Naive B cell (primary cell): ENCODE data around the gene SFMBT2. TPM values are rescaled to one million over a fixed set of nuclear protein-coding genes. Genes with fewer than 3 reads are reported as not detected.
A peak's percentile ranks its signal among the peaks of the same experiment; 100 is the strongest.

Source experiments
- ATAC-seq, 2 donors: fragments of 150-1000 bp; cut with Tn5 transposase; 2 replicates each; pipeline ENCODE4 v1.10.0; 2021; ENCODE audit warnings: low read depth in 2 of 2, mild to moderate bottlenecking in 2 of 2, moderate library complexity in 2 of 2
- DNase-seq: peaks from one replicate; pipeline ENCODE4 v3.0.0; 2022
- H3K27ac Mint-ChIP-seq, 6 donors: one replicate each; pipeline ENCODE4 v1.8.0; 2020 to 2022; ENCODE audit warnings: mild to moderate bottlenecking in 6 of 6, mixed read lengths in 6 of 6, moderate library complexity in 5 of 6, inconsistent platforms in 2 of 6
- H3K27me3 Mint-ChIP-seq, 3 donors: one replicate each; pipeline ENCODE4 v1.8.0; 2021 to 2022; ENCODE audit warnings: mixed read lengths in 3 of 3, mild to moderate bottlenecking in 1 of 3
- H3K36me3 Mint-ChIP-seq, 2 donors: one replicate each; pipeline ENCODE4 v1.8.0; 2020 to 2022; ENCODE audit warnings: mixed read lengths in 2 of 2, inconsistent platforms in 1 of 2, mild to moderate bottlenecking in 1 of 2
- H3K4me1 Mint-ChIP-seq, 3 donors: one replicate each; pipeline ENCODE4 v1.8.0; 2020 to 2022; ENCODE audit warnings: mixed read lengths in 3 of 3, inconsistent platforms in 1 of 3, mild to moderate bottlenecking in 1 of 3, moderate library complexity in 1 of 3
- H3K4me3 Mint-ChIP-seq, 8 donors: one replicate each; pipeline ENCODE4 v1.8.0; 2020 to 2022; ENCODE audit warnings: mild to moderate bottlenecking in 8 of 8, mixed read lengths in 8 of 8, moderate library complexity in 8 of 8, inconsistent platforms in 2 of 8
- H3K9me3 Mint-ChIP-seq, 7 donors: one replicate each; pipeline ENCODE4 v1.8.0; 2020 to 2022; ENCODE audit warnings: mixed read lengths in 7 of 7, mild to moderate bottlenecking in 5 of 7, inconsistent platforms in 2 of 7, moderate library complexity in 1 of 7
- polyA plus RNA-seq, 6 donors: library from polyadenylated mRNA; unstranded; fragments of 300-500 nt; fragmentation: Illumina TruSeq; gene quantifications; one replicate each; pipeline ENCODE4 v1.2.3, GENCODE V29; 2021; ENCODE audit warnings: low read depth in 6 of 6

Gene SFMBT2
- polyA plus RNA-seq, 6 donors from 2014 or later: 1.0 to 2.3 (median 2.0) TPM; not detected in 1

- no peak for ATAC-seq
- H3K27me3 Mint-ChIP-seq: no peaks in the 10 kb centered on the region
- no peak for DNase-seq
Measured at GRCh38 chr10:7364474-7364873, 46.4 kb downstream of the SFMBT2 start.

GRCh38 chr10:7363700-7364099 is 47.1 kb downstream of the SFMBT2 start:
- H3K27ac Mint-ChIP-seq: peak overlapping the region in 3 of 6 donors; percentile 49 to 91 (median 66)
- DNase-seq: no peak
- peaks cover 0 to 2% (median 1%) of the 10 kb centered on the region in 3 donors for H3K4me1 Mint-ChIP-seq
- H3K27me3 Mint-ChIP-seq: no peaks in the 10 kb centered on the region
- H3K4me3 Mint-ChIP-seq: peak overlapping the region in 1 of 8 donors; percentile 38
- peaks cover 56 to 61% of the 10 kb centered on the region in 2 donors for H3K36me3 Mint-ChIP-seq
- H3K9me3 Mint-ChIP-seq: peaks cover 3 to 30% (median 15%) of the 10 kb centered on the region in 7 donors
- no peak for ATAC-seq

More at GRCh38 chr10:7364474-7364873, 46.4 kb downstream of the SFMBT2 start:
- peaks cover 0 to 29% (median 14%) of the 10 kb centered on the region in 7 donors for H3K9me3 Mint-ChIP-seq
- peaks cover 52 to 56% of the 10 kb centered on the region in 2 donors for H3K36me3 Mint-ChIP-seq
- no peak overlapping the region for H3K4me3 Mint-ChIP-seq
- no peak overlapping the region for H3K27ac Mint-ChIP-seq
- no peaks in the 10 kb centered on the region for H3K4me1 Mint-ChIP-seq

- no peak for DNase-seq
- peaks cover 51 to 63% of the 10 kb centered on the region in 2 donors for H3K36me3 Mint-ChIP-seq
- H3K9me3 Mint-ChIP-seq: peaks cover 6 to 35% (median 18%) of the 10 kb centered on the region in 7 donors
- no peak for ATAC-seq
- peaks cover 0 to 4% (median 3%) of the 10 kb centered on the region in 3 donors for H3K4me1 Mint-ChIP-seq
- peak overlapping the region in 1 of 6 donors; percentile 66 for H3K27ac Mint-ChIP-seq
- H3K27me3 Mint-ChIP-seq: no peaks in the 10 kb centered on the region
- no peak overlapping the region for H3K4me3 Mint-ChIP-seq
Measured at GRCh38 chr10:7362471-7362870, 48.4 kb downstream of the SFMBT2 start.

- Mint-ChIP-seq H3K27ac (no peak overlapping the region), H3K4me3 (no peak overlapping the region), H3K27me3 (no peaks in the 10 kb centered on the region), H3K36me3 (peaks cover 45 to 60% of the 10 kb centered on the region in 2 donors), H3K9me3 (peaks cover 6 to 35% (median 18%) of the 10 kb centered on the region in 7 donors), H3K4me1 (peaks cover 0 to 4% (median 3%) of the 10 kb centered on the region in 3 donors)
- ATAC-seq (no peak), DNase-seq (no peak)
Measured at GRCh38 chr10:7361316-7361715, 49.5 kb downstream of the SFMBT2 start.

- Mint-ChIP-seq H3K4me3 (no peak overlapping the region), H3K27ac (peak overlapping the region in 2 of 6 donors; percentile 3 to 16), H3K36me3 (peaks cover 37 to 47% of the 10 kb centered on the region in 2 donors), H3K4me1 (peaks cover 0 to 4% (median 3%) of the 10 kb centered on the region in 3 donors), H3K27me3 (no peaks in the 10 kb centered on the region), H3K9me3 (peaks cover 6 to 35% (median 18%) of the 10 kb centered on the region in 7 donors)
- no peak for DNase-seq
- ATAC-seq: no peak
Measured at GRCh38 chr10:7359954-7360353, 50.9 kb downstream of the SFMBT2 start.

- Mint-ChIP-seq H3K4me3 (no peak overlapping the region), H3K27me3 (no peaks in the 10 kb centered on the region), H3K9me3 (peaks cover 6 to 35% (median 18%) of the 10 kb centered on the region in 7 donors), H3K27ac (no peak overlapping the region), H3K4me1 (peaks cover 0 to 4% (median 3%) of the 10 kb centered on the region in 3 donors), H3K36me3 (peaks cover 32 to 41% of the 10 kb centered on the region in 2 donors)
- no peak for DNase-seq
- ATAC-seq: no peak
Measured at GRCh38 chr10:7359356-7359755, 51.5 kb downstream of the SFMBT2 start.

- Mint-ChIP-seq H3K27ac (peak overlapping the region in 2 of 6 donors; percentile 34 to 66), H3K4me3 (no peak overlapping the region), H3K9me3 (peaks cover 3 to 17% (median 6%) of the 10 kb centered on the region in 7 donors), H3K27me3 (no peaks in the 10 kb centered on the region), H3K4me1 (peaks cover 0 to 4% (median 3%) of the 10 kb centered on the region in 3 donors), H3K36me3 (peaks cover 17 to 23% of the 10 kb centered on the region in 2 donors)
- ATAC-seq (no peak), DNase-seq (no peak)
Measured at GRCh38 chr10:7357193-7357592, 53.6 kb downstream of the SFMBT2 start.

- Mint-ChIP-seq H3K9me3 (peaks cover 0 to 15% (median 6%) of the 10 kb centered on the region in 7 donors), H3K36me3 (peaks cover 7 to 22% of the 10 kb centered on the region in 2 donors), H3K4me1 (peaks cover 0 to 7% (median 4%) of the 10 kb centered on the region in 3 donors), H3K27me3 (no peaks in the 10 kb centered on the region), H3K27ac (peak overlapping the region in 2 of 6 donors; percentile 13 to 31), H3K4me3 (no peak overlapping the region)
- ATAC-seq (no peak), DNase-seq (no peak)
Measured at GRCh38 chr10:7354330-7355047, 56.3 kb downstream of the SFMBT2 start.

- peak overlapping the region in 1 of 6 donors; percentile 67 for H3K27ac Mint-ChIP-seq
- peaks cover 0 to 8% (median 2%) of the 10 kb centered on the region in 7 donors for H3K9me3 Mint-ChIP-seq
- H3K4me3 Mint-ChIP-seq: peak overlapping the region in 1 of 8 donors; percentile 41
- ATAC-seq (no peak), DNase-seq (no peak)
- H3K4me1 Mint-ChIP-seq: peaks cover 0 to 3% (median 0%) of the 10 kb centered on the region in 3 donors
- peaks cover 0 to 12% of the 10 kb centered on the region in 2 donors for H3K36me3 Mint-ChIP-seq
- no peaks in the 10 kb centered on the region for H3K27me3 Mint-ChIP-seq
Measured at GRCh38 chr10:7351894-7352293, 58.9 kb downstream of the SFMBT2 start.

- Mint-ChIP-seq H3K4me1 (peaks cover 0 to 7% (median 3%) of the 10 kb centered on the region in 3 donors), H3K27ac (peak overlapping the region in 1 of 6 donors; percentile 36), H3K27me3 (no peaks in the 10 kb centered on the region), H3K36me3 (peaks cover 0 to 12% of the 10 kb centered on the region in 2 donors), H3K9me3 (peaks cover 0 to 8% (median 2%) of the 10 kb centered on the region in 7 donors), H3K4me3 (no peak overlapping the region)
- no peak for ATAC-seq
- DNase-seq: no peak
Measured at GRCh38 chr10:7350541-7351195, 60.2 kb downstream of the SFMBT2 start.

GRCh38 chr10:7345717-7346116 is 65.1 kb downstream of the SFMBT2 start:
- Mint-ChIP-seq H3K36me3 (peaks cover 12 to 15% of the 10 kb centered on the region in 2 donors), H3K9me3 (peaks cover 0 to 17% (median 7%) of the 10 kb centered on the region in 7 donors), H3K4me1 (peaks cover 3 to 14% (median 10%) of the 10 kb centered on the region in 3 donors), H3K4me3 (no peak overlapping the region), H3K27ac (peak overlapping the region in 2 of 6 donors; percentile 52 to 87), H3K27me3 (no peaks in the 10 kb centered on the region)
- no peak for ATAC-seq
- DNase-seq: no peak

- no peak overlapping the region for H3K4me3 Mint-ChIP-seq
- H3K27me3 Mint-ChIP-seq: no peaks in the 10 kb centered on the region
- H3K36me3 Mint-ChIP-seq: peaks cover 0 to 15% of the 10 kb centered on the region in 2 donors
- no peak overlapping the region for H3K27ac Mint-ChIP-seq
- H3K4me1 Mint-ChIP-seq: peaks cover 4 to 14% (median 9%) of the 10 kb centered on the region in 3 donors
- ATAC-seq (no peak), DNase-seq (no peak)
- peaks cover 0 to 17% (median 5%) of the 10 kb centered on the region in 7 donors for H3K9me3 Mint-ChIP-seq
Measured at GRCh38 chr10:7343040-7343439, 67.8 kb downstream of the SFMBT2 start.

- H3K27ac Mint-ChIP-seq: peak overlapping the region in 2 of 6 donors; percentile 8 to 86
- no peak overlapping the region for H3K4me3 Mint-ChIP-seq
- peaks cover 21 to 29% (median 27%) of the 10 kb centered on the region in 3 donors for H3K4me1 Mint-ChIP-seq
- H3K27me3 Mint-ChIP-seq: no peaks in the 10 kb centered on the region
- no peak for ATAC-seq
- H3K9me3 Mint-ChIP-seq: peaks cover 0 to 17% (median 6%) of the 10 kb centered on the region in 7 donors
- H3K36me3 Mint-ChIP-seq: peaks cover 0 to 15% of the 10 kb centered on the region in 2 donors
- no peak for DNase-seq
Measured at GRCh38 chr10:7340179-7340874, 70.5 kb downstream of the SFMBT2 start.
